GM12874 (cell line): ENCODE data around the gene FGGY.

Source experiments
- TF ChIP-seq, protein P1 (sequence below): IDR thresholded peaks from 2 replicates; pipeline ENCODE4 v1.5.1; 2011; ENCODE audit warnings: low read depth, mild to moderate bottlenecking, control low read depth, low read length, moderate library complexity; ENCODE audit not compliant: insufficient read depth

Gene FGGY

DNA sequence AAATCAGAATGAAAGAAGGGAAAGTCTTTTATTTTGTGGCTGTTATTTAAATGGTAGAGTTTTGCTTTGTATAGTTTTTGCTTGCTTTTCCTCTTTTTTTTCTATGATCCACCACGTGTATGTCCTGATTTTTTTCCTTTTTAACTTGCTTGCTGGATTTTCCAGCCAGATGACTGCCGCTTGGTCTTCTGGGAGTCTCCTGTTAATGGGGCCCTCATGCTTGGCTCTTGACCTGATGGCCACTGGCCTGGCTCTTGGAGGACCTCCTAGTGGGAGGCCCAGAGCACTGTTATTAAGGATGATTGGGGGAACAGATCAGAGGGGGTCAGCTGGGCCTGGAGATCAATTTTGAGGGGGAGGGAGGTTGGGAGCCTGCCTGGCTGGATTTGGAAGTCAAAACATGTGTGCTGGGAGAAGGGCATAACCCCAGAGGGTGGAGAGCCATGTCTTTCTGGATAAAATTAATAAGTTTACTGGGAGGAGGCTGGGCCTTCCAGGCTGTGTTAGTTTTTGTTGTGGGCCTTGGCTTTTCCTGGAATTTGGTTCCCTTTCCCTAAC is 1.2 kb downstream of the FGGY start:
- TF ChIP-seq, protein P1, sequence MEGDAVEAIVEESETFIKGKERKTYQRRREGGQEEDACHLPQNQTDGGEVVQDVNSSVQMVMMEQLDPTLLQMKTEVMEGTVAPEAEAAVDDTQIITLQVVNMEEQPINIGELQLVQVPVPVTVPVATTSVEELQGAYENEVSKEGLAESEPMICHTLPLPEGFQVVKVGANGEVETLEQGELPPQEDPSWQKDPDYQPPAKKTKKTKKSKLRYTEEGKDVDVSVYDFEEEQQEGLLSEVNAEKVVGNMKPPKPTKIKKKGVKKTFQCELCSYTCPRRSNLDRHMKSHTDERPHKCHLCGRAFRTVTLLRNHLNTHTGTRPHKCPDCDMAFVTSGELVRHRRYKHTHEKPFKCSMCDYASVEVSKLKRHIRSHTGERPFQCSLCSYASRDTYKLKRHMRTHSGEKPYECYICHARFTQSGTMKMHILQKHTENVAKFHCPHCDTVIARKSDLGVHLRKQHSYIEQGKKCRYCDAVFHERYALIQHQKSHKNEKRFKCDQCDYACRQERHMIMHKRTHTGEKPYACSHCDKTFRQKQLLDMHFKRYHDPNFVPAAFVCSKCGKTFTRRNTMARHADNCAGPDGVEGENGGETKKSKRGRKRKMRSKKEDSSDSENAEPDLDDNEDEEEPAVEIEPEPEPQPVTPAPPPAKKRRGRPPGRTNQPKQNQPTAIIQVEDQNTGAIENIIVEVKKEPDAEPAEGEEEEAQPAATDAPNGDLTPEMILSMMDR: no peak

DNA sequence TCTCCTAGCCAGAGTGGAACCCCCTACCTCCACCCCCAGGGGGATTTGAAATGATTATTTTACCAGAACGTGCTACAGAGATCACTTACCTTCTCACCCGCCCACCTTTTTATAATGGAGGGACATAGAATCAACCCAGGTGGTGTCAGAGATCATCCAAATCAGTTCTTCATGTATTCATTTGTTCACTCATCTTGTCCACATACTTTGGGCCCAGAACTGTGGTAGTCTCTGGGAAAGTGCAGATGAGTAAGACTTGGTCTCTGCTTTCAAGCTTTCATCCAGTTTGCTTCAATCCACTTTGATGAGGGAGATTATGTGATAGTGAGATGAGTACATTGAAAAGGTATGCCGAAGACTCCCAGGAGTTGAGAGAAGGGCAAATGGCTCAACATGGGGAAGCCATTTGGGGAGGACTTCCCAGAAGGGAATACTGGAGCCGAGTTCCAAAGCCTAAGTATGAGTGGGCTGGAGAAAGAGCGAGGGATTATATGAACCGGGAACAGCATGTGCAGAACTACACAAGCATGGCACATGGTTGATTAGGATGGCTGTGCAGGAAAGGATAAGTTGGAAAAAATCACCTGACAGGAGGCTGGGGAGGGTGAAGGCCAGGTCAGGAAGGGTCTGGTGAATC is 1.9 kb downstream of the FGGY start:
- TF ChIP-seq, protein P1: no peak

DNA sequence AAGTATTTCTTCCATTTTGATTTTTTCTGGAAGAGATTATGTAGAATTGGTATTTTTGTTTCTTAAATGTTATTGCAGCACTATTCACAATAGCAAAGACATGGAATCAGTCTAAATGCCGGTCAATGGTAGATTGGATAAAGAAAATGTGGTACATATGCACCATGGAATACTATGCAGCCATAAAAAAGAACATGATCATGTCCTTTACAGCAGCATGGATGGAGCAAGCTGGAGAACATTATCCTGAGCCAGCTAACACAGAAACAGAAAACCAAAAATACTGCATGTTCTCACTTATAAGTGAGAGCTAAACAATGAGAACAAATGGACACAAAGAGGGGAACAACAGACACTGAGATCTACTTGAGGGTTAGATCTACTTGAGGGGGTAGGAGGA is 5.4 kb downstream of the FGGY start:
- TF ChIP-seq, protein P1: no peak

DNA sequence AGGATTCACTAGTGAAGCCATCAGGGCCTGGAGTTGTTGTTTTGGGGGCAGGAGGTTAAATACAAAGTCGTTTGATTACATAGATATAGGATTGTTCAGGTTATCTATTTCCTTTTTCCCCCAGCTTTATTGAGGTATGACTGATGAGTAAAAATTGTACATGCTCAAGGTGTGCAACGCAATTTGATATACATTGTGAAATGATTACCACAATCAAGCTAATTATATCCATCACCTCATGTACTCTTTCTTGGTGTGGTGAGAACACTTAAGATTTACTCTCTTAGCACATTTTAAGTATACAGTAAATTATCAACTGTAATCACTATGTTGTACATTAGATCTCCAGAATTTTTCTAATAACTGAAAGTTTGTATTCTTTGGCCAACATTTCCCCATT is 6.0 kb downstream of the FGGY start:
- TF ChIP-seq, protein P1: no peak

DNA sequence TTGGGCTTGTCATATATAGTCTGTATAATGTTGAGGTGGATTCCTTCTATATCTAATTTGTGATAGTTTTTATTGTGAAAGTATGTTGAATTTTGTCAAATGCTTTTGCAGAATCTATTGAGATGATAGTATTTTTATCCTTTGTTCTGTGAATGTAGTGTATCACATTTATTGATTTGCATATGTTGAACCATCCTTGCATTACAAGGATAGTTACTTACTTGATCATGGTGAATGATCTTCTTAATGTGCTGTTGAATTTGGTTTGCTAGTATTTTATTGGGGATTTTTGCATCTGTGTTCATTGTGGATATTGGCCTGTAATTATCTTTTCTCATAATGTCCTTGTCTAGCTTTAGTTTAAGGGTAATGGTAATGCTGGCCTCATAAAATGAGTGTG is 8.3 kb downstream of the FGGY start:
- TF ChIP-seq, protein P1: no peak

DNA sequence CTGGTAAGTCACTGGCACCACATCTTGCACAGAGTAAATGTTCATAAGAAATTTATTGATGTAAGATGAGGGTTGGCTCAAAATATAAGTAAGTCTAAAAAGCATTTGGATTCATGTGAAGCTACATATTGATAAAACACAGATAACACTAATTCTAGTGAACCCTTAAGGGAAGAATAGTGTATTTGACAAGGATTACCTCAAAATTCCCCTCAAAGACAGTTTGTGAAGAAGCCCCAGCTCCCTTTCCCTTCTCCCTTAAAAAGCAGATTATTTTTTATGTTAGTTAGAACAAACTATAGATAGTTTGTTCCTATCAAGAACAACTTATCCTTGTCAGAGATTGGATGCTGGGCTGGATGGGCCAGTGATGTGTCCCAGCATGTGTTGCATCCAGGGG is 10.7 kb downstream of the FGGY start:
- TF ChIP-seq, protein P1: no peak

DNA sequence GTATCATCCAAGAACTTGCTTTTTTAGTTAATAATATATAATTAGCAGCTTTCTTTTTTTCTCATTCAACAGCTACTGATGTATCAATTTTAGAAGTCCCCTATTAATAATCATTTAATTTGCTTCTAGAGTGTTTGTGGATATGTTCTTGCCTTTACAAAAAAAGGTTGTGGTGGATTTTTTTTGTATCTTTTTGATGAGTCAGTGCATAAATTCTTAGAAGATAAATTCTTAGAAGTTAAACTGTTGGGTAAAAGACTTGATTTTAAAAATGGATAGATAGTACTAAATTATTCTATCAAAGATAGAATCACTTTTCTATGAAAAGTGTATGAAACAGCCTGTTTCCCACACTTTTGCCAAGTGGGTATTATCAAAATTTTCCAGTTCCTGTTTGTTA is 11.9 kb downstream of the FGGY start:
- TF ChIP-seq, protein P1: no peak

DNA sequence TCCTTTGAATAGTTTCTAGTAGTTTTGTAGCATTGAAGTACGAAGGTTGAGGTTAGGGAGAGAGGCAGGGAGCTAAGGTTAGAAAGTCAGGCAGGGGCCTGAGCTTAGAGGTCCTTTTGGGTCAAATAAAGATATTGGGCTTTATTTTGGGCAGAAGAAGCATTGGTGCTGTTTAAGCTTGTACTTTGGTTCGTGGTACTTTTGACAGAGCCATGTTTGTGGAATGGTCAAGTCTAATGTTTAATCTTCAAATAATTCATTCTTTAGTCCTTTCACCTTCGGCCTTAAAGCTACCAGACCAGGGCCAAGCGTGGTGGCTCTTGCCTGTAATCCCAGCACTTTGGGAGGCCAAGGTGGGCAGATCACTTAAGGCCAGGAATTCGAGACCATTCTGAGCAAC is 12.5 kb downstream of the FGGY start:
- TF ChIP-seq, protein P1: no peak
